BLaER1 (cell line): ENCODE results near the gene GLT6D1.

Experiments used
- H3K27ac ChIP-seq: shearing (Covaris generic); formaldehyde crosslinking; 2 replicates; pipeline ENCODE4 v1.8.1; 2022
- H3K27me3 ChIP-seq: shearing (Covaris generic); formaldehyde crosslinking; 2 replicates; pipeline ENCODE4 v1.8.1; 2022
- H3K36me3 ChIP-seq: shearing (Covaris generic); formaldehyde crosslinking; 2 replicates; pipeline ENCODE4 v1.8.1; 2022
- H3K4me1 ChIP-seq: shearing (Covaris generic); formaldehyde crosslinking; 2 replicates; pipeline ENCODE4 v1.8.1; 2022
- H3K4me2 ChIP-seq: shearing (Covaris generic); formaldehyde crosslinking; 2 replicates; pipeline ENCODE4 v1.8.1; 2022
- H3K4me3 ChIP-seq: shearing (Covaris generic); formaldehyde crosslinking; 2 replicates; pipeline ENCODE4 v1.8.1; 2022
- H3K9ac ChIP-seq: shearing (Covaris generic); formaldehyde crosslinking; 2 replicates; pipeline ENCODE4 v1.8.1; 2022
- H3K9me3 ChIP-seq: shearing (Covaris generic); formaldehyde crosslinking; 2 replicates; pipeline ENCODE4 v1.8.1; 2022
- H4K20me1 ChIP-seq: shearing (Covaris generic); formaldehyde crosslinking; 2 replicates; pipeline ENCODE4 v1.8.1; 2022
- Cebpa-rat ChIP-seq: shearing (Covaris generic); IDR thresholded peaks from 2 replicates; pipeline ENCODE4 v1.8.1; 2022

The GLT6D1 gene

GRCh38 chr9:135639196-135639595 lies at the start of gene GLT6D1:
GLT6D1 (minus strand) TSS chr9:135639540; CDS start chr9:135639187, 353 bp downstream.
- Histone ChIP-seq H3K27ac (no peak within 1 kb of the TSS), H3K4me1 (0 out of 2 replicates have a peak, but pooled peaks cover 4% of the 10 kb centered on the region), H3K27me3 (no peaks in the 10 kb centered on the region), H3K36me3 (no peaks in the 10 kb centered on the region), H3K9me3 (peaks cover 10% of the 10 kb centered on the region), H3K4me2 (no peak within 1 kb of the TSS), H3K9ac (no peak within 1 kb of the TSS), H4K20me1 (no peaks in the 10 kb centered on the region), H3K4me3 (no peak within 1 kb of the TSS)
- TF ChIP-seq Cebpa-rat: no peak

- Histone ChIP-seq H3K36me3 (no peaks in the 10 kb centered on the region), H3K27ac (no peak overlapping the region), H3K4me1 (peaks cover 8% of the 10 kb centered on the region; the same call in 1 of the 2 replicates), H3K9ac (no peak overlapping the region), H3K4me3 (no peak overlapping the region), H3K27me3 (0 out of 2 replicates have a peak, but pooled peaks cover 4% of the 10 kb centered on the region), H4K20me1 (no peaks in the 10 kb centered on the region), H3K9me3 (no peaks in the 10 kb centered on the region), H3K4me2 (no peak overlapping the region)
- TF ChIP-seq Cebpa-rat: no peak
Observed at GRCh38 chr9:135689011-135689410, 49.7 kb upstream of the GLT6D1 start.

- Histone ChIP-seq H4K20me1 (no peaks in the 10 kb centered on the region), H3K27me3 (no peaks in the 10 kb centered on the region), H3K36me3 (no peaks in the 10 kb centered on the region), H3K9me3 (no peaks in the 10 kb centered on the region), H3K4me2 (no peak overlapping the region), H3K27ac (no peak overlapping the region), H3K4me1 (peaks cover 8% of the 10 kb centered on the region; the same call in 1 of the 2 replicates), H3K9ac (no peak overlapping the region), H3K4me3 (no peak overlapping the region)
- TF ChIP-seq Cebpa-rat: no peak
Observed at GRCh38 chr9:135687216-135687615, 47.9 kb upstream of the GLT6D1 start.

GRCh38 chr9:135684691-135685090 lies 45.4 kb upstream of the GLT6D1 start:
- no peaks in the 10 kb centered on the region for H3K36me3 ChIP-seq
- no peaks in the 10 kb centered on the region for H3K9me3 ChIP-seq
- H3K27me3 ChIP-seq: no peaks in the 10 kb centered on the region
- no peak overlapping the region for H3K27ac ChIP-seq
- H3K4me3 ChIP-seq: no peak overlapping the region
- no peak overlapping the region for H3K4me2 ChIP-seq
- peaks cover 8% of the 10 kb centered on the region; the same call in 1 of the 2 replicates for H3K4me1 ChIP-seq
- H3K9ac ChIP-seq: no peak overlapping the region
- no peaks in the 10 kb centered on the region for H4K20me1 ChIP-seq
- TF ChIP-seq Cebpa-rat: no peak

- H3K9me3 ChIP-seq: no peaks in the 10 kb centered on the region
- H3K4me1 ChIP-seq: peaks cover 8% of the 10 kb centered on the region; the same call in 1 of the 2 replicates
- no peak overlapping the region for H3K9ac ChIP-seq
- H3K4me2 ChIP-seq: no peak overlapping the region
- no peaks in the 10 kb centered on the region for H3K36me3 ChIP-seq
- H3K27me3 ChIP-seq: no peaks in the 10 kb centered on the region
- H3K4me3 ChIP-seq: no peak overlapping the region
- H4K20me1 ChIP-seq: no peaks in the 10 kb centered on the region
- no peak for TF ChIP-seq Cebpa-rat
- no peak overlapping the region for H3K27ac ChIP-seq
Observed at GRCh38 chr9:135683401-135684034, 44.2 kb upstream of the GLT6D1 start.

GRCh38 chr9:135681161-135681560 lies 41.8 kb upstream of the GLT6D1 start:
- H3K4me3 ChIP-seq: no peak overlapping the region
- no peak overlapping the region for H3K27ac ChIP-seq
- H3K27me3 ChIP-seq: no peaks in the 10 kb centered on the region
- no peaks in the 10 kb centered on the region for H4K20me1 ChIP-seq
- H3K4me2 ChIP-seq: no peak overlapping the region
- H3K9me3 ChIP-seq: no peaks in the 10 kb centered on the region
- H3K4me1 ChIP-seq: peaks cover 2% of the 10 kb centered on the region; the same call in 1 of the 2 replicates
- no peak overlapping the region for H3K9ac ChIP-seq
- no peaks in the 10 kb centered on the region for H3K36me3 ChIP-seq
- no peak for TF ChIP-seq Cebpa-rat

- H3K27ac ChIP-seq: no peak overlapping the region
Observed at GRCh38 chr9:135680056-135680455, 40.7 kb upstream of the GLT6D1 start.

GRCh38 chr9:135678236-135679017 lies 39.1 kb upstream of the GLT6D1 start:
- Histone ChIP-seq H3K27me3 (no peaks in the 10 kb centered on the region), H3K9me3 (no peaks in the 10 kb centered on the region), H4K20me1 (no peaks in the 10 kb centered on the region), H3K4me2 (no peak overlapping the region), H3K4me1 (no peaks in the 10 kb centered on the region), H3K27ac (no peak overlapping the region), H3K36me3 (no peaks in the 10 kb centered on the region), H3K9ac (no peak overlapping the region), H3K4me3 (no peak overlapping the region)
- no peak for TF ChIP-seq Cebpa-rat

More at GRCh38 chr9:135680056-135680455, 40.7 kb upstream of the GLT6D1 start:
- Histone ChIP-seq H3K4me1 (no peaks in the 10 kb centered on the region), H3K9me3 (no peaks in the 10 kb centered on the region), H3K27me3 (no peaks in the 10 kb centered on the region), H3K4me2 (no peak overlapping the region), H4K20me1 (no peaks in the 10 kb centered on the region), H3K36me3 (no peaks in the 10 kb centered on the region), H3K9ac (no peak overlapping the region), H3K4me3 (no peak overlapping the region)
- TF ChIP-seq Cebpa-rat: no peak

- Histone ChIP-seq H3K9me3 (no peaks in the 10 kb centered on the region), H3K4me2 (no peak overlapping the region), H3K27ac (no peak overlapping the region), H3K36me3 (no peaks in the 10 kb centered on the region), H4K20me1 (no peaks in the 10 kb centered on the region), H3K4me3 (no peak overlapping the region), H3K27me3 (no peaks in the 10 kb centered on the region), H3K4me1 (no peaks in the 10 kb centered on the region), H3K9ac (no peak overlapping the region)
- TF ChIP-seq Cebpa-rat: no peak
Observed at GRCh38 chr9:135677641-135678168, 38.4 kb upstream of the GLT6D1 start.

- no peaks in the 10 kb centered on the region for H3K27me3 ChIP-seq
- no peak overlapping the region for H3K9ac ChIP-seq
- H4K20me1 ChIP-seq: no peaks in the 10 kb centered on the region
- H3K36me3 ChIP-seq: no peaks in the 10 kb centered on the region
- no peak for TF ChIP-seq Cebpa-rat
- H3K4me1 ChIP-seq: no peaks in the 10 kb centered on the region
- no peak overlapping the region for H3K4me3 ChIP-seq
- no peak overlapping the region for H3K4me2 ChIP-seq
- no peak overlapping the region for H3K27ac ChIP-seq
- H3K9me3 ChIP-seq: no peaks in the 10 kb centered on the region
Observed at GRCh38 chr9:135676891-135677290, 37.6 kb upstream of the GLT6D1 start.
